GM12873 (cell line): Measurements from ENCODE around the gene NCKAP1.

Experiments
- TF ChIP-seq, protein P1 (sequence below): IDR thresholded peaks from 2 replicates; pipeline ENCODE4 v1.5.1; 2012; ENCODE audit warnings: low read depth, mild to moderate bottlenecking, moderate library complexity, low read length, control low read depth; ENCODE audit not compliant: insufficient read depth; ENCODE audit errors: missing control alignments

The NCKAP1 gene

GRCh38 chr2:182887753-182888415, 150.4 kb downstream of the NCKAP1 start:
- TF ChIP-seq, protein P1, sequence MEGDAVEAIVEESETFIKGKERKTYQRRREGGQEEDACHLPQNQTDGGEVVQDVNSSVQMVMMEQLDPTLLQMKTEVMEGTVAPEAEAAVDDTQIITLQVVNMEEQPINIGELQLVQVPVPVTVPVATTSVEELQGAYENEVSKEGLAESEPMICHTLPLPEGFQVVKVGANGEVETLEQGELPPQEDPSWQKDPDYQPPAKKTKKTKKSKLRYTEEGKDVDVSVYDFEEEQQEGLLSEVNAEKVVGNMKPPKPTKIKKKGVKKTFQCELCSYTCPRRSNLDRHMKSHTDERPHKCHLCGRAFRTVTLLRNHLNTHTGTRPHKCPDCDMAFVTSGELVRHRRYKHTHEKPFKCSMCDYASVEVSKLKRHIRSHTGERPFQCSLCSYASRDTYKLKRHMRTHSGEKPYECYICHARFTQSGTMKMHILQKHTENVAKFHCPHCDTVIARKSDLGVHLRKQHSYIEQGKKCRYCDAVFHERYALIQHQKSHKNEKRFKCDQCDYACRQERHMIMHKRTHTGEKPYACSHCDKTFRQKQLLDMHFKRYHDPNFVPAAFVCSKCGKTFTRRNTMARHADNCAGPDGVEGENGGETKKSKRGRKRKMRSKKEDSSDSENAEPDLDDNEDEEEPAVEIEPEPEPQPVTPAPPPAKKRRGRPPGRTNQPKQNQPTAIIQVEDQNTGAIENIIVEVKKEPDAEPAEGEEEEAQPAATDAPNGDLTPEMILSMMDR: no peak

DNA sequence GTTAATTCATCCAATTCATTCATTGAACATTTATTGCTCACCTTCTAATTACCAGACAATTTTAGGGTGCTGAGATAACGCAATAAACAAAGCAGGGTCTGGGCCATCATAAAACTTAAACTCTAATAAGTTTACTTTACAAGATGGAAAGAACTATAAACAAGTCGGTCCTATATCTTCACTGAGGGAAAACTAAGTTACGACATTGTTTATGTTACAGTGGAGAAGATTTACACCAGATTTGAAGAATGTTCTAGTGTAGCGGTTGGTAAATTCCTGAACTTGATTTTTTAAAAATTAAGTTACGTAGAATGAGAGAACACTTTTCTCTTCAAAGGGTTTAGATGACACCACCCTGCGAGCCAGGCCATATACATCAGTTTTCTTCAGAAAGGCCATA, 151.2 kb downstream of the NCKAP1 start:
- TF ChIP-seq, protein P1: no peak

DNA sequence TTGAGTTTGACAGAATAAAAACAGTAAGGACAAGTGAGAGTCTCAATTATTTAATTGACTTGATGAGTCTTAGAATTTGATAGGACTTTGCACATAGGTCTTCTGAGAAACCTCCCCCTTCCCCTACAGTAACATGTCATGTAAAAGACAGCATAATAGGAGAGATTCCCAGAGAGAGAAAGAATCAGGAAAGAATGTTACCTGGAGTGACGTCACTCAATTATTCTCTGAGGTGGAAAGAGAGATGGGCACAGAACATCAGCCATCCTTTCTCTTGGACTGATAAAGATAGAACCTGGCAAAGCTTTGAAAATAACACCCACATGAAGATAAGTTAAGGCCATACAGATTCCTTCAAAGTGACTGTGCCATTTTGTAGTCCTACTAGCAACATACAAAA, 152.5 kb downstream of the NCKAP1 start:
- TF ChIP-seq, protein P1: no peak

- TF ChIP-seq, protein P1: no peak
Observed at GRCh38 chr2:182883451-182883850, 154.8 kb downstream of the NCKAP1 start.

GRCh38 chr2:182870227-182870626, 168.0 kb downstream of the NCKAP1 start:
- TF ChIP-seq, protein P1: peak; percentile 57

- TF ChIP-seq, protein P1: no peak
Observed at GRCh38 chr2:182868054-182868796, 170.0 kb downstream of the NCKAP1 start.

DNA sequence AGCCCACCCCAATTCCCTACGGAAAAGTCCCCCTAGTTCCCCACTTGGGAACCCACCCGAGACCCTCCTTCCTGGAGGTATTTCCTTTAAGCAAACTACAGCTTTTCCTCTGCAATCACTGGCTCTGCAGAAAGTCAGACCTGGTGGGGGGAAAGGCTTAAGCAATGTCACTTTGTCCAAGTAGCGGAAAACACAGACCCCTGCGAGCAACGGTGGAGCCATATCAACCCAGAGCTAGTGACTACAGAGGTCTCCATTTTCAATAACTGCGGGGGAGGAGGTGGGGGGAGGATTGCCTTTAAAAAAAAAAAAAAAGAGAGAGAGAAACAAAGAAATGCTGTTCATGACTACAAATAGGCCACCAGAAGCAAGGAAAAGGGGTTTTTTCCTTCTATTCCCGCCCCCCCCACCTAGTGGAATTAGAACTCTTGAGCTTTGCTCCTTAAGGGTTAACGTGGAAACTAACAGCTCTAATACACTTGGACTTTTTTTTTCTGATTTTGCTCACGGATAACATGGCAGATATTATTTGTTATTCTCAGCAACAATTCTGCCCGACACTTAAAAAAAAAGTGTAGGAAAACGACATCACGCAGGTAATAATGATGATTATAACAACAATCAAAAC, 170.7 kb downstream of the NCKAP1 start:
- TF ChIP-seq, protein P1: no peak
